ENCODE results near the gene MT1B. TPM values are rescaled to one million over a fixed set of nuclear protein-coding genes. Genes with fewer than 3 reads are reported as not detected.
"Not testable (repeated sequence)": the region's sequence is repeated elsewhere in the genome, so short reads cannot be mapped to it uniquely, and the experiment has no call there.

Gene MT1B
- total RNA-seq, 1 experiment from 2014 or later, result not detected

- DNase-seq (ENCODE audit: low spot score), result no peak
Observed at GRCh38 chr16:56637814-56638750, 13.6 kb upstream of the MT1B start, which contains the start of gene MT1A. Gene MT1A, plus strand, starts transcription at chr16:56638666. Its CDS starts 73 bp downstream, at chr16:56638739.

- no peak for DNase-seq (ENCODE audit: low spot score)
Observed at GRCh38 chr16:56639045-56639444, 12.6 kb upstream of the MT1B start.

GRCh38 chr16:56640076-56640475 lies 11.6 kb upstream of the MT1B start:
- no peak for DNase-seq (ENCODE audit: low spot score)

GRCh38 chr16:56641166-56641565 lies 10.5 kb upstream of the MT1B start:
- no peak for DNase-seq (ENCODE audit: low spot score)

- no peak for DNase-seq (ENCODE audit: low spot score)
Observed at GRCh38 chr16:56643080-56643778, 8.5 kb upstream of the MT1B start.

GRCh38 chr16:56643833-56644232 lies 7.9 kb upstream of the MT1B start:
- no peak for DNase-seq (ENCODE audit: low spot score)

GRCh38 chr16:56645311-56645710 lies 6.4 kb upstream of the MT1B start:
- no peak for DNase-seq (ENCODE audit: low spot score)

- no peak for DNase-seq (ENCODE audit: low spot score)
Observed at GRCh38 chr16:56645838-56646237, 5.8 kb upstream of the MT1B start.

- DNase-seq (ENCODE audit: low spot score), result no peak
Observed at GRCh38 chr16:56647641-56648431, 3.9 kb upstream of the MT1B start.

- DNase-seq (ENCODE audit: low spot score), result no peak
Observed at GRCh38 chr16:56649271-56649670, 2.4 kb upstream of the MT1B start.

- DNase-seq (ENCODE audit: low spot score), result no peak
Observed at GRCh38 chr16:56649820-56650219, 1.9 kb upstream of the MT1B start.

GRCh38 chr16:56652600-56652999 lies 914 bp downstream of the MT1B start:
- DNase-seq (ENCODE audit: low spot score), result no peak

GRCh38 chr16:56653218-56653617 lies 1.5 kb downstream of the MT1B start:
- DNase-seq (ENCODE audit: low spot score), result no peak

GRCh38 chr16:56657555-56658326 lies 6.1 kb downstream of the MT1B start, which contains the start of gene MT1F:
Gene MT1F, plus strand, starts transcription at chr16:56657959. Its CDS starts 100 bp downstream, at chr16:56658059.
- no peak for DNase-seq (ENCODE audit: low spot score)

- DNase-seq (ENCODE audit: low spot score), result no peak
Observed at GRCh38 chr16:56658327-56658875, 6.7 kb downstream of the MT1B start.

GRCh38 chr16:56662357-56663354 lies 11.0 kb downstream of the MT1B start:
- no peak for DNase-seq (ENCODE audit: low spot score)

- no peak for DNase-seq (ENCODE audit: low spot score)
Observed at GRCh38 chr16:56664506-56664905, 12.8 kb downstream of the MT1B start.

GRCh38 chr16:56665286-56666261 lies 13.9 kb downstream of the MT1B start:
- DNase-seq (ENCODE audit: low spot score), result not testable (repeated sequence)
